Measurements from ENCODE around the gene GMIP. TPM values are rescaled to one million over a fixed set of nuclear protein-coding genes. Genes with fewer than 3 reads are reported as not detected.

GMIP gene
- total and polyA plus RNA-seq, 8 donors, result 5.2 to 96.2 (median 13.8) TPM

GRCh38 chr19:19597809-19598306, 45.6 kb downstream of the GMIP start:
- peak in 1 of 2 donors; percentile 46 for DNase-seq
- peaks cover 0 to 31% (median 22%) of the 10 kb centered on the region in 4 donors for H3K4me1 ChIP-seq
- WGBS, 5 donors, result 68 to 80% (median 80%) methylated on average over 8 of the region's 8 CpGs
- H3K27me3 ChIP-seq, result no peaks in the 10 kb centered on the region
- no peak for TF ChIP-seq POLR2AphosphoS5 (IDR thresholded peaks at IDR 0.05)
- TF ChIP-seq CTCF (IDR thresholded peaks at IDR 0.05), result no peak
- TF ChIP-seq POLR2A (IDR thresholded peaks at IDR 0.05), result no peak
- no peak for TF ChIP-seq EP300 (IDR thresholded peaks at IDR 0.05)
- no peaks in the 10 kb centered on the region for H3K36me3 ChIP-seq
- intact Hi-C loops (cut with DNase I; ENCODE audit: low total_unique reads), result no loop called here
- H3K4me3 ChIP-seq, result no peak overlapping the region
- peak overlapping the region in 4 of 5 donors; percentile 24 to 72 (median 60) for H3K27ac ChIP-seq
- H3K9me3 ChIP-seq, result no peaks in the 10 kb centered on the region

GRCh38 chr19:19595171-19595701, 48.2 kb downstream of the GMIP start:
- Histone ChIP-seq H3K27me3 (no peaks in the 10 kb centered on the region), H3K4me1 (peaks cover 12 to 37% (median 29%) of the 10 kb centered on the region in 4 donors), H3K9me3 (no peaks in the 10 kb centered on the region), H3K27ac (peak overlapping the region in 4 of 5 donors; percentile 52 to 68 (median 54)), H3K36me3 (no peaks in the 10 kb centered on the region), H3K4me3 (no peak overlapping the region)
- no peak for TF ChIP-seq EP300 (IDR thresholded peaks at IDR 0.05)
- TF ChIP-seq CTCF (IDR thresholded peaks at IDR 0.05), result no peak
- peak in 1 of 3 donors; percentile 38 for TF ChIP-seq POLR2AphosphoS5 (IDR thresholded peaks at IDR 0.05)
- TF ChIP-seq POLR2A (IDR thresholded peaks at IDR 0.05), result no peak
- DNase-seq, result peak; percentile 76 to 91
- WGBS, 5 donors, result 25 to 56% (median 44%) methylated on average over 8 of the region's 8 CpGs
- intact Hi-C loops (cut with DNase I; ENCODE audit: low total_unique reads), result no loop called here

DNA sequence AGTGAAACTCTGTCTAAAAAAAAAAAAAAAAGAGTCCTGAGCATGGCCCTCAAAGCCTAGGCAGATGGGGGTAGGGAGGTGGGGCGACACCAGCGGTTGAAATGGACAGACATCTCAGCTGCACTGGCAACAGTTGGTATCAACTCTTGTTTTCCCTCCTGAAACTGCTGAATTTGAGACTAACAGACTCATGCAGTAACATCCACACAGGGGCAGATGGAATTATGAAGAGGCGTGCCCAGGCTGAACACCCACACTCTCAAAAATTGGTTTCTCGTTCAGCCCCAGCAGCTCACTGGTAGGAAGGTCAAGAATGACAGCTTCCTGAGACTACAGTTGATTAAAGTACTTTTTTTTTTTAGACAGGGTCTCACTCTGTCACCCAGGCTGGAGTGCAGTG, 49.1 kb downstream of the GMIP start:
- Histone ChIP-seq H3K4me3 (no peak overlapping the region), H3K9me3 (no peaks in the 10 kb centered on the region), H3K27me3 (no peaks in the 10 kb centered on the region), H3K36me3 (no peaks in the 10 kb centered on the region), H3K27ac (peak overlapping the region in 1 of 5 donors; percentile 56), H3K4me1 (peaks cover 12 to 38% (median 29%) of the 10 kb centered on the region in 4 donors)
- DNase-seq, result no peak
- TF ChIP-seq CTCF (IDR thresholded peaks at IDR 0.05), result no peak
- WGBS, 5 donors, result 80 to 96% (median 92%) methylated on average over 4 of the region's 4 CpGs
- intact Hi-C loops (cut with DNase I; ENCODE audit: low total_unique reads), result no loop called here

- no peaks in the 10 kb centered on the region for H3K27me3 ChIP-seq
- H3K36me3 ChIP-seq, result no peaks in the 10 kb centered on the region
- peaks cover 12 to 38% (median 29%) of the 10 kb centered on the region in 4 donors for H3K4me1 ChIP-seq
- no peak for DNase-seq
- no peaks in the 10 kb centered on the region for H3K9me3 ChIP-seq
- no peak for TF ChIP-seq CTCF (IDR thresholded peaks at IDR 0.05)
- TF ChIP-seq EP300 (IDR thresholded peaks at IDR 0.05), result no peak
- TF ChIP-seq POLR2AphosphoS5 (IDR thresholded peaks at IDR 0.05), result no peak
- TF ChIP-seq POLR2A (IDR thresholded peaks at IDR 0.05), result no peak
- intact Hi-C loops (cut with DNase I; ENCODE audit: low total_unique reads), result no loop called here
- H3K4me3 ChIP-seq, result no peak overlapping the region
- H3K27ac ChIP-seq, result no peak overlapping the region
- 91 to 96% (median 95%) methylated on average over 4 to 10 of the region's 10 CpGs for WGBS, 5 donors
Measured at GRCh38 chr19:19592690-19593089, 50.8 kb downstream of the GMIP start.
